Epithelial cell of proximal tubule (primary cell): ENCODE data around the gene PDE7B. TPM values are rescaled to one million over a fixed set of nuclear protein-coding genes. Genes with fewer than 3 reads are reported as not detected.
"Not testable (repeated sequence)": the region's sequence is repeated elsewhere in the genome, so short reads cannot be mapped to it uniquely, and the experiment has no call there.

Experiments used
- DNase-seq: peaks from one replicate; pipeline ENCODE4 v3.0.0-alpha.2; 2011; ENCODE audit warnings: low read depth
- H3K4me3 ChIP-seq: 2 replicates; pipeline ENCODE4 v1.5.1; 2011; ENCODE audit warnings: low read depth, mild to moderate bottlenecking, low read length
- total RNA-seq: library from RNA; depleted of rRNA; stranded (reverse); fragments of >200 nt; gene quantifications from 2 replicates; pipeline ENCODE4 v1.2.3, GENCODE V29; 2015
- TF ChIP-seq, protein P1 (sequence below): conservative IDR thresholded peaks from 2 replicates; pipeline ENCODE4 v1.5.1; 2012; ENCODE audit warnings: low read depth, mild to moderate bottlenecking, low read length

PDE7B gene
- total RNA-seq, 1 donor from 2014 or later: 2.4 TPM

DNA sequence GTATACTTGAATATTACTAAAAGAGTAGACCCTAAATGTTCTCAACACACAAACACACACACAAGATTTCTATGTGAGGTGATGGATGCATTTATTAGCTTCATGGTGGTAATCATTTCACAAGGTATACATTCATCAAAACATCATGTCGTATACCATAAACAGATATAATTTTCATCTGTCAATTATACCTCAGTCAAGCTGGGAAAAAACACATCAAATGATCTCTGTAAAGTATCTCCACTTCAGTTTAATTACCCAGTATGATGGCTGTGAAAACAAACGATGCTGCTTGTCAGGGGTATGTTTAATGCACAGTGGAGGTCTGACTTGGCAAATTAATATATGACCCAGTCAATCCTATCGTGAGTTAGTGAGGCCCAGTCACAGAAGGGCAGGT is 241.4 kb downstream of the PDE7B start:
- TF ChIP-seq, protein P1, sequence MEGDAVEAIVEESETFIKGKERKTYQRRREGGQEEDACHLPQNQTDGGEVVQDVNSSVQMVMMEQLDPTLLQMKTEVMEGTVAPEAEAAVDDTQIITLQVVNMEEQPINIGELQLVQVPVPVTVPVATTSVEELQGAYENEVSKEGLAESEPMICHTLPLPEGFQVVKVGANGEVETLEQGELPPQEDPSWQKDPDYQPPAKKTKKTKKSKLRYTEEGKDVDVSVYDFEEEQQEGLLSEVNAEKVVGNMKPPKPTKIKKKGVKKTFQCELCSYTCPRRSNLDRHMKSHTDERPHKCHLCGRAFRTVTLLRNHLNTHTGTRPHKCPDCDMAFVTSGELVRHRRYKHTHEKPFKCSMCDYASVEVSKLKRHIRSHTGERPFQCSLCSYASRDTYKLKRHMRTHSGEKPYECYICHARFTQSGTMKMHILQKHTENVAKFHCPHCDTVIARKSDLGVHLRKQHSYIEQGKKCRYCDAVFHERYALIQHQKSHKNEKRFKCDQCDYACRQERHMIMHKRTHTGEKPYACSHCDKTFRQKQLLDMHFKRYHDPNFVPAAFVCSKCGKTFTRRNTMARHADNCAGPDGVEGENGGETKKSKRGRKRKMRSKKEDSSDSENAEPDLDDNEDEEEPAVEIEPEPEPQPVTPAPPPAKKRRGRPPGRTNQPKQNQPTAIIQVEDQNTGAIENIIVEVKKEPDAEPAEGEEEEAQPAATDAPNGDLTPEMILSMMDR: no peak
- no peak overlapping the region for H3K4me3 ChIP-seq
- DNase-seq: no peak

DNA sequence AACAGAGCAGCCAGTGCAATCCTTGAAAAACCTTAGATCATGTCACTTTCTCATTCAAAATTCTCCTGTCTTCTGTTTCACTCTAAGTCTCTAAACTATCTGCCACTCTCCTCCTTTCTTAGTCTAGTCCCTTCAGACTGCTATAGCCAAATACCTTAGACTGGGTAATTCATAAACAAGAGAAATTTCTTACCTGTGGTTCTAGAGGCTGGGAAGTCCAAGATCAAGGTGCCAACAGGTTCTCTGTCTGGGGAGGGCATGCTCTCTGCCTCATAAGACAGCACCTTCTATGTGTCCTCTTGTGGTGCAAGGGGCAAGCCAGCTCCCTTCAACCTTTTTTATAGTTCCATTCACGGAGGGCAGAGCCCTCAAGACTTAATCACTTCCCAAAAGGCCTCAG is 242.3 kb downstream of the PDE7B start:
- TF ChIP-seq, protein P1: no peak
- DNase-seq: no peak
- no peak overlapping the region for H3K4me3 ChIP-seq

DNA sequence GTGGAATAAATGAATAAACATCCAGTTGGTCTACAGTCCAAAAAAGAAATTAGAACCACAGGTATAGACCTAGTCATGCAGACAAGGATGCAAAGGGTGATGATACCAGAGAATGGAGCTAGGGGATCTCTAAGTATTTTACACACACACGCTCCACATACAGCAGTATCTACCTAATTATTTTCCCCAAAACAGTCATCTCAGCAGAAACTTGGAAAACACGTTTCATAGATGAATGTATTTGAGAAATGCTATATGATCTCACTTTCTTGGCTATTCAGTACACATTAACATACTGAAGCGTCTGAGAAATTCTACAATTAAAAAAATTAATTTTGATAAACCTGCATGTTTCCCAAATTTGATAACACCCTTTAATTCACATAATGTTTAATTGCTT is 243.3 kb downstream of the PDE7B start:
- DNase-seq: no peak
- TF ChIP-seq, protein P1: no peak

DNA sequence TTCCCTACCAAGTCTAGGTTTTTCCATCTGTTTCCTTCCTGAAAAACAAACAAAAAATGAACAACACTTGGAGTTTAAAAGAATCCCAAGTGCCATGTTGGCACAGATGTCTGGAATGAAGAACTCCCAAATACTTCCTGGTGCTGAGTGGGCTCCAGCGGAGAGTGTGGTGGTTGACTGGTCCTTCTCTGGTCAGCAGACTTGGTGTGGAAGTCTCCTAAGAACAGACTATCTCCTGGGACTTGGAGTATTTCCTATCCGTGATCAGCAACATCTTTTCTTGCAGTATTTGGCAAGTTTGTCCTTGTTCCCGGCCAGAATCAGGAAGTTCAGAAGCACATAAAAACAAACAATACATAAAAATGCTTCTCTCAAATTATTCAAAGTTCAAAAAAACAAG is 244.5 kb downstream of the PDE7B start:
- no peak for DNase-seq
- H3K4me3 ChIP-seq: no peak overlapping the region
- TF ChIP-seq, protein P1: no peak

More for the DNA sequence above, 243.3 kb downstream of the PDE7B start:
- no peak overlapping the region for H3K4me3 ChIP-seq

DNA sequence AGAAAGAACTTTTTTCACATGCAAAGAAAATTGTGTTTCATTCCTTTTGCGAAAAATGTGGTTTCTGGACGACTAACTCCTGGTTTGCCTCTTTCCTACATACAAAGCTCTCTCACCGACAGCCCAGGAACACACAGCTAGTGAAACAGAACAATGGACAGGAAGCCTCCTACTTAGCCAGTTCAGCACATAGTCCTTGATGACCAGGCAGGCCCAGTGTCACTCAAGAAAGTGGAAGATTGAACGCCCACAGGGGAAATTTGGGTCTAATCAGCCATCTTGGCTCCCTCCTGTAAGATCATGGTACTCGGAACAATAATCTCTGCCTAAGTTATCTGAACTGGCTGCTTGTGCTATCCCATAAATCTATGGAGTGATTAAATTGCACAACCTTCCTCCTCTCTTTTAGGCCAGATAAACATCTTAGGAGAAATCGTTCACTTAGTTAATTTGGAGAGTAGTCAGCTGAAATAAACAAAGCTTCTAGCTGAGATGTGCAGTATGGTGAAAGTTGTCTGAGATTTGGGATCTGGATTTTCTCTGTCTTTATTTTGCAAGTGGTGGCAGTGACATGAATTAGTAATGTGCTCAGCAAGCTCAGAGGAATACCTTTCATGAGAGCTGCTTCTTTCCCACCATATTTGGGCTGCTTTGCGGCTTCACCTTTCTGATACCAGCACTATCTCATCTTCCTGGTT is 251.6 kb downstream of the PDE7B start:
- no peak for DNase-seq
- TF ChIP-seq, protein P1: no peak
- H3K4me3 ChIP-seq: no peak overlapping the region

DNA sequence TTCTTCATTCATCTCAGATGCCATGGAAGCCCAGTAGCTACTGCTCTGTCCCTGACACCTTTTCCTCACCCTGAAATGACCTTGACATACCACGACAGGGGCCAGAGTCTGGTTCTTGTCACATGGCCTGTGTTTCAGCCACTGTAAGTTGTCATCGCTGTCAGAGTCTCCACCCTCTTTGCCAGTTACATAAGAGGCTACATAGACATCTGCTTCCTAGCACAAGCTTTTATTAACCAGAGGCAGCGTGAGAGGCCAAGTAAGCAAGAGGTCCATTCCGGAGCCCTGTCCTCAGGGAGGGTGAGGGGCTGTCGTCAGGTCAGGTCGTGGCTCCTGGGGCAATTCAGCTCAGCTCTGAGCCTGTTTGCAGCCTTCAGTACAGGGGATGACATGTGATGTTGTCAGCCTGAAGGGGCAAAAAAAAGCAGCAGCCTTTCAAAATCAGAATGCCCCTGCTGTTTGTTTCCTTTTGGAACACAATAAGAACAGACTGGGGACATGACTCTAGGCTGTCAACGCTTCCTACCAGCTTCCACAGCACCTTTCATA is 252.3 kb downstream of the PDE7B start:
- no peak overlapping the region for H3K4me3 ChIP-seq
- no peak for DNase-seq
- TF ChIP-seq, protein P1: no peak

DNA sequence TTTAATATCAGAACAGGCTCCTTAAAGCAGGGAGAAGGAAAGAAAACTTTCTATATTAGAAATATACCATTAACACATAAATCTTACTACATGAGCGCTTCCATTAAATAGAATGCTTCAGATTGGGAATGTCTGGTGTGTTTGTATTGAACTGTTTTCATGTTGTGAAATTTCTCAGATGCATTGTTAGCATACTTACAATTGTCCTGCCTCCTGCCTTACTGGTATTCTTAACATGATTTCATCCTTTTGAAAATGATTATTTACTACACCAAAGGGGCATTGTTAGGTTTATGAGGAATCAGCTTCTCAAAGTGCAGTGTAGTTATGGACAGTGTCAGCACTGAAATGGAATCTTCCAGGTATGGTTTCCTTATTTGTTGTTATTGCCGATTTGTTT is 253.1 kb downstream of the PDE7B start:
- H3K4me3 ChIP-seq: no peak overlapping the region
- TF ChIP-seq, protein P1: no peak
- DNase-seq: no peak

DNA sequence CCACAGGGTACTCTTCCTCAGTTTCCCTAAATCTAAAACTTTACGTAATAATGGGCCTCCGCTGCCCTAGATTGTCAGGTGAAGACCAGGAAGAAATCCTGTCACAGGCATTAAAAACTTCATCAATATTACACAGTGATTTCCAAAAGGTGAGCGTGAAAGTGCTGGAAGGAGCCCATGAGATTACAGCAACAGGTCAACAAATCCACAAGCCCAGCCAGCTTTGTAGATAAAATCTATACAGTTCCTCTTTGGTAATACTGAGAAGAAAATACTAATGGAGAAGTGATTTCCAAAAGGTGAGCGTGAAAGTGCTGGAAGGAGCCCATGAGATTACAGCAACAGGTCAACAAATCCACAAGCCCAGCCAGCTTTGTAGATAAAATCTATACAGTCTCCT is 254.3 kb downstream of the PDE7B start:
- H3K4me3 ChIP-seq, DNase-seq: not testable (repeated sequence)
